SK-N-SH treated with all-trans-retinoic acid at 6 μM for 48 hours (cell line): Measurements from ENCODE around the gene SRGAP1.

Experiments
- ATAC-seq: fragments of 200-7000 bp; cut with Tn5 transposase; 3 replicates; pipeline ENCODE4 v1.9.1; 2020; ENCODE audit warnings: mild to moderate bottlenecking, moderate library complexity
- ARNTL ChIP-seq: fragments of 450-650 bp; formaldehyde crosslinking; IDR thresholded peaks from 2 replicates; pipeline ENCODE4 v1.5.0; 2020; ENCODE audit warnings: low read depth, mild to moderate bottlenecking, moderate library complexity, borderline replicate concordance
- BACH2 ChIP-seq: fragments of 250-450 bp; sonication (Bioruptor Pico); IDR thresholded peaks from 2 replicates; pipeline ENCODE4 v1.9.0; 2021; ENCODE audit warnings: mild to moderate bottlenecking, borderline replicate concordance
- CSDC2 ChIP-seq: fragments of 250-450 bp; sonication (Bioruptor Pico); IDR thresholded peaks from 2 replicates; pipeline ENCODE4 v1.5.0; 2020; ENCODE audit warnings: mild to moderate bottlenecking, moderate library complexity
- CSRNP3 ChIP-seq: fragments of 250-450 bp; sonication (Bioruptor Pico); IDR thresholded peaks from 2 replicates; pipeline ENCODE4 v1.5.1; 2021; ENCODE audit warnings: mild to moderate bottlenecking, moderate library complexity
- ESRRG ChIP-seq: fragments of 250-450 bp; sonication (Bioruptor Pico); IDR thresholded peaks from 2 replicates; pipeline ENCODE4 v1.6.1; 2021; ENCODE audit warnings: mild to moderate bottlenecking
- GLIS3 ChIP-seq: fragments of 250-450 bp; sonication (Bioruptor Pico); IDR thresholded peaks from 2 replicates; pipeline ENCODE4 v1.5.0; 2020; ENCODE audit warnings: mild to moderate bottlenecking, moderate library complexity
- ISL1 ChIP-seq: fragments of 250-450 bp; sonication (Bioruptor Pico); IDR thresholded peaks from 2 replicates; pipeline ENCODE4 v2.1.2; 2022; ENCODE audit warnings: mild to moderate bottlenecking, moderate library complexity
- OSR1 ChIP-seq: fragments of 250-450 bp; sonication (Bioruptor Pico); IDR thresholded peaks from 2 replicates; pipeline ENCODE4 v1.8.0; 2022; ENCODE audit warnings: moderate library complexity, mild to moderate bottlenecking, inconsistent platforms
- PATZ1 ChIP-seq: fragments of 250-450 bp; sonication (Bioruptor Pico); IDR thresholded peaks from 2 replicates; pipeline ENCODE4 v1.8.0; 2020; ENCODE audit warnings: mild to moderate bottlenecking, moderate library complexity, borderline replicate concordance
- POU6F1 ChIP-seq: fragments of 250-450 bp; sonication (Bioruptor Pico); IDR thresholded peaks from 2 replicates; pipeline ENCODE4 v1.8.0; 2021; ENCODE audit warnings: low read depth, mild to moderate bottlenecking, moderate library complexity, borderline replicate concordance
- PPARA ChIP-seq: fragments of 250-450 bp; sonication (Bioruptor Pico); IDR thresholded peaks from 2 replicates; pipeline ENCODE4 v1.5.0; 2020; ENCODE audit warnings: mild to moderate bottlenecking, borderline replicate concordance
- RARB ChIP-seq: fragments of 250-450 bp; sonication (Bioruptor Pico); IDR thresholded peaks from 2 replicates; pipeline ENCODE4 v1.8.0; 2021; ENCODE audit warnings: mild to moderate bottlenecking, moderate library complexity
- SNAI2 ChIP-seq: fragments of 250-450 bp; sonication (Bioruptor Pico); IDR thresholded peaks from 2 replicates; pipeline ENCODE4 v1.5.0; 2020; ENCODE audit warnings: mild to moderate bottlenecking, moderate library complexity
- TCF4 ChIP-seq: fragments of 250-450 bp; sonication (Bioruptor Pico); IDR thresholded peaks from 2 replicates; pipeline ENCODE4 v1.8.0; 2021; ENCODE audit warnings: mild to moderate bottlenecking, moderate library complexity, borderline replicate concordance
- TOX ChIP-seq: fragments of 250-450 bp; sonication (Bioruptor Pico); IDR thresholded peaks from 2 replicates; pipeline ENCODE4 v1.8.0; 2021; ENCODE audit warnings: mild to moderate bottlenecking, moderate library complexity, borderline replicate concordance
- TSHZ2 ChIP-seq: fragments of 250-450 bp; sonication (Bioruptor Pico); IDR thresholded peaks from 2 replicates; pipeline ENCODE4 v1.5.0; 2020; ENCODE audit warnings: mild to moderate bottlenecking, moderate library complexity
- ZFP3 ChIP-seq: fragments of 250-450 bp; sonication (Bioruptor Pico); IDR thresholded peaks from 2 replicates; pipeline ENCODE4 v1.5.0; 2020; ENCODE audit warnings: mild to moderate bottlenecking, moderate library complexity
- ZFP30 ChIP-seq: fragments of 450-650 bp; formaldehyde crosslinking; IDR thresholded peaks from 2 replicates; pipeline ENCODE4 v1.5.0; 2022; ENCODE audit warnings: mild to moderate bottlenecking, moderate library complexity
- ZNF565 ChIP-seq: fragments of 450-650 bp; formaldehyde crosslinking; conservative IDR thresholded peaks from 2 replicates; pipeline ENCODE4 v1.5.0; 2020; ENCODE audit warnings: low read depth, mild to moderate bottlenecking, moderate library complexity
- ZNF70 ChIP-seq: fragments of 450-650 bp; formaldehyde crosslinking; IDR thresholded peaks from 2 replicates; pipeline ENCODE4 v1.5.0; 2020; ENCODE audit warnings: mild to moderate bottlenecking, moderate library complexity
- ZNF8 ChIP-seq: fragments of 450-650 bp; formaldehyde crosslinking; IDR thresholded peaks from 2 replicates; pipeline ENCODE4 v1.5.0; 2020; ENCODE audit warnings: mild to moderate bottlenecking, moderate library complexity

Gene SRGAP1

GRCh38 chr12:63922474-63922873 lies 78.0 kb downstream of the SRGAP1 start:
- no peak; the same call in 2 of the 3 replicates for ATAC-seq
- TF ChIP-seq SNAI2 (CRISPR knock-in tag): no peak
- no peak for TF ChIP-seq CSRNP3 (CRISPR knock-in tag)
- TF ChIP-seq TCF4 (CRISPR knock-in tag): no peak
- TF ChIP-seq ARNTL (CRISPR knock-in tag): no peak
- no peak for TF ChIP-seq BACH2 (CRISPR knock-in tag)
- no peak for TF ChIP-seq PPARA (CRISPR knock-in tag)
- no peak for TF ChIP-seq RARB (CRISPR knock-in tag)
- no peak for TF ChIP-seq ZFP3 (CRISPR knock-in tag)
- no peak for TF ChIP-seq CSDC2 (CRISPR knock-in tag)
- no peak for TF ChIP-seq ZNF565 (CRISPR knock-in tag)
- no peak for TF ChIP-seq ISL1 (CRISPR knock-in tag)
- TF ChIP-seq ZNF8: no peak
- no peak for TF ChIP-seq OSR1
- TF ChIP-seq TOX (CRISPR knock-in tag): no peak
- TF ChIP-seq PATZ1 (CRISPR knock-in tag): no peak
- no peak for TF ChIP-seq TSHZ2 (CRISPR knock-in tag)
- TF ChIP-seq ZNF70: no peak
- no peak for TF ChIP-seq ESRRG (CRISPR knock-in tag)

GRCh38 chr12:63924781-63925180 lies 80.3 kb downstream of the SRGAP1 start:
- no peak for ATAC-seq
- no peak for TF ChIP-seq GLIS3 (CRISPR knock-in tag)
- TF ChIP-seq ZFP30 (CRISPR knock-in tag): no peak
- no peak for TF ChIP-seq ARNTL (CRISPR knock-in tag)
- TF ChIP-seq CSDC2 (CRISPR knock-in tag): no peak
- TF ChIP-seq SNAI2 (CRISPR knock-in tag): no peak
- TF ChIP-seq, all 23 proteins: peak for 0

GRCh38 chr12:63927511-63927910 lies 83.0 kb downstream of the SRGAP1 start:
- ATAC-seq: no peak
- TF ChIP-seq TSHZ2 (CRISPR knock-in tag) (no peak), ZNF70 (no peak), PPARA (CRISPR knock-in tag) (no peak), BACH2 (CRISPR knock-in tag) (no peak), TOX (CRISPR knock-in tag) (no peak), ZFP3 (CRISPR knock-in tag) (no peak), SNAI2 (CRISPR knock-in tag) (no peak), ISL1 (CRISPR knock-in tag) (no peak), TCF4 (CRISPR knock-in tag) (no peak), PATZ1 (CRISPR knock-in tag) (no peak), RARB (CRISPR knock-in tag) (no peak), CSRNP3 (CRISPR knock-in tag) (no peak), ARNTL (CRISPR knock-in tag) (no peak), GLIS3 (CRISPR knock-in tag) (no peak), ZFP30 (CRISPR knock-in tag) (no peak), ESRRG (CRISPR knock-in tag) (no peak), ZNF565 (CRISPR knock-in tag) (no peak), OSR1 (no peak), POU6F1 (CRISPR knock-in tag) (no peak)
